ENCODE data around the gene KSR2. TPM values are rescaled to one million over a fixed set of nuclear protein-coding genes. Genes with fewer than 3 reads are reported as not detected.

The KSR2 gene
- total and polyA plus RNA-seq, 2 of the 4 experiments (the other 2 are of a cell fraction) = not detected

DNA sequence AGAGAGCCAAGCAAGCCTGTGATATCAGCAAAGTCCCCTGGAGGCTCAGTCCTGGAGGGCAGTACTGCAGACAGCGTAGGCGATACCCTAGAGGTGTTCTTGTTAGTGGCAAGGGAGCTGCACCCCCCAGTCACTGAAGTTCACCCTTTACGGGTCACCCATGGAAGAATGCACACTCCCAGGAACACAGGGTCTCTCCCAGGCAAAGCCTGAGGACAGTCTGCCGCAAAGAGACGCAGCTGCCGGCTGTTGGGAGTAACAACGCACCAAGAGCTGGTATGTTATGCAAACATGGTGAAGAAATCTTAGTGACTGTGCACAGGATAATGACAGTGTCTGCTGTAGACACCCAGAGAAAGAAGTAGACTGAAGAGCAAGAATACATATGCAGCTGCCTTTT is 563.9 kb downstream of the KSR2 start:
- H3K56ac ChIP-seq (ENCODE audit: extremely low read depth, insufficient read depth, low read length) = no peak overlapping the region
- no peak overlapping the region for H2BK5ac ChIP-seq (ENCODE audit: low read depth, low read length, poor library complexity, severe bottlenecking)
- intact Hi-C loops (cut with micrococcal nuclease) (no loop called here), dilution Hi-C loops (cut with HindIII; ENCODE audit: low sequenced_read_pairs, unreplicated experiment) (no loop called here), in situ Hi-C loops (cut with MboI; ENCODE audit: low sequenced_read_pairs) (no loop called here)
- no peaks in the 10 kb centered on the region for H3K4me1 ChIP-seq (ENCODE audit: control insufficient read depth, insufficient read depth, low read length)
- no peak overlapping the region for H3K4me3 ChIP-seq (ENCODE audit: insufficient read depth, low read depth, low read length)
- H4K20me1 ChIP-seq (ENCODE audit: insufficient read depth, low read length) = no peaks in the 10 kb centered on the region
- H2BK15ac ChIP-seq (ENCODE audit: low read depth, low read length) = no peak overlapping the region
- H3K23ac ChIP-seq (ENCODE audit: low read depth, low read length) = no peak overlapping the region
- no peak overlapping the region for H2AFZ ChIP-seq (replicated peaks; ENCODE audit: low read length, poor library complexity)
- ATAC-seq (ENCODE audit: low read depth) (no peak), DNase-seq (no peak)
- CTCF ChIA-PET = no interaction called here
- TF ChIP-seq POLR2A (IDR thresholded peaks at IDR 0.05; ENCODE audit: low read depth, low read length) = no peak
- TF ChIP-seq MAFK (IDR thresholded peaks at IDR 0.05; ENCODE audit: low read depth, low read length) = no peak
- no peak for TF ChIP-seq RCOR1 (IDR thresholded peaks at IDR 0.05; ENCODE audit: insufficient replicate concordance, low read length)
- TF ChIP-seq, protein P1, sequence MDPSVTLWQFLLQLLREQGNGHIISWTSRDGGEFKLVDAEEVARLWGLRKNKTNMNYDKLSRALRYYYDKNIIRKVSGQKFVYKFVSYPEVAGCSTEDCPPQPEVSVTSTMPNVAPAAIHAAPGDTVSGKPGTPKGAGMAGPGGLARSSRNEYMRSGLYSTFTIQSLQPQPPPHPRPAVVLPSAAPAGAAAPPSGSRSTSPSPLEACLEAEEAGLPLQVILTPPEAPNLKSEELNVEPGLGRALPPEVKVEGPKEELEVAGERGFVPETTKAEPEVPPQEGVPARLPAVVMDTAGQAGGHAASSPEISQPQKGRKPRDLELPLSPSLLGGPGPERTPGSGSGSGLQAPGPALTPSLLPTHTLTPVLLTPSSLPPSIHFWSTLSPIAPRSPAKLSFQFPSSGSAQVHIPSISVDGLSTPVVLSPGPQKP (IDR thresholded peaks at IDR 0.05; ENCODE audit: borderline replicate concordance, low read depth, low read length) = no peak
- TF ChIP-seq BHLHE40 (IDR thresholded peaks at IDR 0.05; ENCODE audit: low read depth, low read length) = no peak
- TF ChIP-seq CHD1 (IDR thresholded peaks at IDR 0.05; ENCODE audit: low read depth, low read length) = no peak
- no peak for TF ChIP-seq MAZ (IDR thresholded peaks at IDR 0.05; ENCODE audit: borderline replicate concordance, low read depth, low read length)
- no peak for TF ChIP-seq MXI1 (IDR thresholded peaks at IDR 0.05; ENCODE audit: borderline replicate concordance, low read depth, low read length)
- no peak for TF ChIP-seq FOS (IDR thresholded peaks at IDR 0.05; ENCODE audit: low read depth, low read length)
- no peak for TF ChIP-seq RAD21 (IDR thresholded peaks at IDR 0.05; ENCODE audit: low read length)
- no peak for TF ChIP-seq RFX5 (IDR thresholded peaks at IDR 0.05; ENCODE audit: low read depth, low read length)
- no peaks in the 10 kb centered on the region for H3K36me3 ChIP-seq (ENCODE audit: control insufficient read depth, insufficient read depth, low read length)
- WGBS, 2 experiments (ENCODE audit: extremely low coverage in 2 of 2, insufficient read length in 1 of 2) = 55% methylated on average over 4 of the region's 7 CpGs; no CpG with 5 or more reads in 1 of the 2 experiments
- H4K8ac ChIP-seq (ENCODE audit: low read depth in 2 of 2, low read length in 2 of 2) = no peak overlapping the region
- POLR2A ChIA-PET (ENCODE audit: unreplicated experiment) = no interaction called here
- no peak overlapping the region for H3K18ac ChIP-seq (ENCODE audit: low read depth, low read length)
- no peak overlapping the region for H2BK120ac ChIP-seq (ENCODE audit: low read depth, low read length)
- BruUV-seq (replicated peaks) = no TSS peak
- no peak overlapping the region for H3K4ac ChIP-seq (ENCODE audit: low read depth, low read length)
- H3K9me1 ChIP-seq (ENCODE audit: insufficient read depth, low read length) = no peaks in the 10 kb centered on the region
- no peak overlapping the region for H3K14ac ChIP-seq (replicated peaks; ENCODE audit: low read depth, low read length)
- H2BK20ac ChIP-seq (ENCODE audit: low read depth, low read length) = no peak overlapping the region
- no peak overlapping the region for H2AK5ac ChIP-seq (ENCODE audit: low read depth, low read length)
- H3K27ac ChIP-seq (ENCODE audit: insufficient read depth, low read length) = no peak overlapping the region
- H4K5ac ChIP-seq (ENCODE audit: low read depth, low read length) = no peak overlapping the region
- no peak overlapping the region for H4K91ac ChIP-seq (ENCODE audit: insufficient read depth, low read depth, low read length)
- no peak overlapping the region for H3K9ac ChIP-seq (ENCODE audit: low read depth, low read length)
- peaks cover 47% of the 10 kb centered on the region for H3K9me3 ChIP-seq (ENCODE audit: control insufficient read depth, insufficient read depth, low read length)
- no peak overlapping the region for H2AK9ac ChIP-seq (replicated peaks; ENCODE audit: low read depth, low read length, poor library complexity)
- H3K79me1 ChIP-seq (ENCODE audit: low read depth in 1 of 2, low read length in 2 of 2) = no peaks in the 10 kb centered on the region
- H3K4me2 ChIP-seq (ENCODE audit: low read depth, low read length) = no peak overlapping the region
- H3K27me3 ChIP-seq (ENCODE audit: control insufficient read depth, insufficient read depth, low read length) = no peaks in the 10 kb centered on the region

All from IMR-90 (cell line).